Endometrial microvascular endothelial cells (primary cell): ENCODE measurements around the gene MPZL1. TPM values are rescaled to one million over a fixed set of nuclear protein-coding genes. Genes with fewer than 3 reads are reported as not detected.
"Not testable (repeated sequence)": the region's sequence is repeated elsewhere in the genome, so short reads cannot be mapped to it uniquely, and the experiment has no call there.

Experiments used
- in situ Hi-C: cut with HindIII; loops from 2 replicates; pipeline ENCODE4 v1.10.0; 2017; ENCODE audit warnings: low sequenced_read_pairs, low pct_unique_long_range_greater_than_20kb; ENCODE audit errors: inconsistent ontology term
- total RNA-seq: library from RNA; depleted of rRNA; stranded (reverse); fragments of >200 nt; gene quantifications from one replicate; pipeline ENCODE4 v1.2.3, GENCODE V29; 2015; ENCODE audit errors: inconsistent ontology term

The MPZL1 gene
- total RNA-seq, 1 donor from 2014 or later = 103 TPM

- in situ Hi-C loops = no loop called here
These were observed 100.3 kb downstream of the MPZL1 start for GRCh38 chr1:167821969-167822685.

GRCh38 chr1:167824163-167824794 lies 102.5 kb downstream of the MPZL1 start:
- in situ Hi-C loops = no loop called here

- in situ Hi-C loops = no loop called here
These were observed 103.8 kb downstream of the MPZL1 start for GRCh38 chr1:167825419-167826079.

- in situ Hi-C loops = no loop called here
These were observed 104.3 kb downstream of the MPZL1 start for GRCh38 chr1:167826127-167826526.

GRCh38 chr1:167829868-167830267 lies 108.1 kb downstream of the MPZL1 start:
- in situ Hi-C loops = no loop called here

GRCh38 chr1:167830668-167831067 lies 108.9 kb downstream of the MPZL1 start:
- in situ Hi-C loops = not testable (repeated sequence)

GRCh38 chr1:167832693-167833092 lies 110.9 kb downstream of the MPZL1 start:
- in situ Hi-C loops = no loop called here

GRCh38 chr1:167833904-167834303 lies 112.1 kb downstream of the MPZL1 start:
- in situ Hi-C loops = no loop called here

- in situ Hi-C loops = no loop called here
These were observed 114.4 kb downstream of the MPZL1 start for GRCh38 chr1:167836197-167836596.

- in situ Hi-C loops = no loop called here
These were observed 115.5 kb downstream of the MPZL1 start for GRCh38 chr1:167837326-167837725.

GRCh38 chr1:167839009-167839408 lies 117.2 kb downstream of the MPZL1 start:
- in situ Hi-C loops = no loop called here

Other genes starting within 250 kb of the MPZL1 start
- not detected for gene CD247, start 203.5 kb upstream of the MPZL1 start, total RNA-seq
- gene CREG1, start 168.2 kb upstream of the MPZL1 start, total RNA-seq = 28.3 TPM
- gene RCSD1, start 91.8 kb upstream of the MPZL1 start, total RNA-seq = not detected
- gene ADCY10, start 192.2 kb downstream of the MPZL1 start, total RNA-seq = under 0.01 TPM
- 38.3 TPM for gene DCAF6, start 214.7 kb downstream of the MPZL1 start, total RNA-seq
- 43.3 TPM for gene MPC2, start 215.1 kb downstream of the MPZL1 start, total RNA-seq